NT2/D1 (cell line): ENCODE data around the gene RCOR2.

Experiments
- DNase-seq: peaks from one replicate; pipeline ENCODE4 v3.0.0-alpha.2; 2011; ENCODE audit warnings: low read depth, low spot score
- H3K27me3 ChIP-seq: 2 replicates; pipeline ENCODE4 v1.6.0; 2011; ENCODE audit warnings: mild to moderate bottlenecking; ENCODE audit not compliant: insufficient read length, insufficient read depth
- H3K36me3 ChIP-seq: 2 replicates; pipeline ENCODE4 v1.6.1; 2011; ENCODE audit warnings: mild to moderate bottlenecking, low read length, mixed read lengths; ENCODE audit not compliant: insufficient read depth, insufficient read length
- H3K4me1 ChIP-seq: 2 replicates; pipeline ENCODE4 v1.5.1; 2011; ENCODE audit not compliant: insufficient read depth, insufficient read length
- H3K4me3 ChIP-seq: 2 replicates; pipeline ENCODE4 v1.5.1; 2011; ENCODE audit warnings: low read depth; ENCODE audit not compliant: insufficient read length
- H3K9ac ChIP-seq: 2 replicates; pipeline ENCODE4 v1.6.0; 2011; ENCODE audit warnings: low read depth; ENCODE audit not compliant: insufficient read length
- H3K9me3 ChIP-seq: 2 replicates; pipeline ENCODE4 v1.5.1; 2011; ENCODE audit warnings: mild to moderate bottlenecking, low read length; ENCODE audit not compliant: insufficient read depth
- SUZ12 ChIP-seq: IDR thresholded peaks from 2 replicates; pipeline ENCODE4 v1.6.1; 2011; ENCODE audit not compliant: insufficient read length, insufficient read depth; ENCODE audit errors: extremely low read depth
- YY1 ChIP-seq: IDR thresholded peaks from 2 replicates; pipeline ENCODE4 v1.6.1; 2011; ENCODE audit not compliant: insufficient read length, insufficient read depth
- ZNF274 ChIP-seq: IDR thresholded peaks from 2 replicates; pipeline ENCODE4 v1.6.1; 2011; ENCODE audit warnings: mild to moderate bottlenecking, low read depth, low read length

Gene RCOR2

DNA sequence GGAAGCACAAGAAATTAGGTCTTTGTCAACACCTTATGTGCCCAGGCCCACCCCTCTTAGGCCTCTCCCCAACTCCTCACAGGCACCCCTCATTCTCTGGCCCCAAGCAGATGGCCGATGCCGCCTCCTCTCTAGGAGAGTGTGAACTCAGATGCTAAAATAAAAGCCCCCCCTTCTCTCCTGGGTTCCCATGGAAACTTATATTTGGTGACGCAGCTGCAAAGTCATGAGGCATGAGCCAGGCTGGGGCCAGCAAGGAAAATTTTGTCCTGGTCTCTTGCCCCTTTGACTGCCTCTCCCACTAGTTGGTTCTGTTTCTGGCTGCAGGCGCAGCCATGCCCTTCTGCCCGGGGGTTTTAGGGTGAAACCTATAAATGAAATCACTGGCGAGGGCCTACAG lies 11.8 kb downstream of the RCOR2 start:
- TF ChIP-seq YY1 (no peak), ZNF274 (no peak), SUZ12 (no peak)
- Histone ChIP-seq H3K9ac (no peak overlapping the region), H3K4me3 (no peak overlapping the region), H3K9me3 (no peaks in the 10 kb centered on the region), H3K4me1 (peaks cover 33% of the 10 kb centered on the region), H3K27me3 (no peaks in the 10 kb centered on the region), H3K36me3 (peaks cover 84% of the 10 kb centered on the region)
- no peak for DNase-seq

DNA sequence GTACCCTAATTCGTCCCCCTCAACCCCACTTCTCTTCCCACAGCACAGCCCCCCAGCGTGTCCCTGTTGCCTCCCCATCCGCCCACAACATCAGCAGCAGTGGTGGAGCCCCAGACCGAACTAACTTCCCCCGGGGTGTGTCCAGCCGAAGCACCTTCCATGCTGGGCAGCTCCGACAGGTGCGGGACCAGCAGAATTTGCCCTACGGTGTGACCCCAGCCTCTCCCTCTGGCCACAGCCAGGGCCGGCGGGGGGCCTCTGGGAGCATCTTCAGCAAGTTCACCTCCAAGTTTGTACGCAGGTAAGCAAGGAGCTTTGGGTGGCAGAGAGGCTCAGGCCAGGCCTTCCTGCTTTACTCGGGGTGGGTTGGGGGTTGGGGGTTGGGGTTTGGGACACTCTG lies 12.2 kb downstream of the RCOR2 start:
- DNase-seq: no peak
- peaks cover 31% of the 10 kb centered on the region for H3K4me1 ChIP-seq
- TF ChIP-seq SUZ12 (no peak), YY1 (no peak), ZNF274 (no peak)
- no peaks in the 10 kb centered on the region for H3K27me3 ChIP-seq
- H3K36me3 ChIP-seq: peaks cover 86% of the 10 kb centered on the region
- H3K4me3 ChIP-seq: no peak overlapping the region
- no peaks in the 10 kb centered on the region for H3K9me3 ChIP-seq
- H3K9ac ChIP-seq: no peak overlapping the region

DNA sequence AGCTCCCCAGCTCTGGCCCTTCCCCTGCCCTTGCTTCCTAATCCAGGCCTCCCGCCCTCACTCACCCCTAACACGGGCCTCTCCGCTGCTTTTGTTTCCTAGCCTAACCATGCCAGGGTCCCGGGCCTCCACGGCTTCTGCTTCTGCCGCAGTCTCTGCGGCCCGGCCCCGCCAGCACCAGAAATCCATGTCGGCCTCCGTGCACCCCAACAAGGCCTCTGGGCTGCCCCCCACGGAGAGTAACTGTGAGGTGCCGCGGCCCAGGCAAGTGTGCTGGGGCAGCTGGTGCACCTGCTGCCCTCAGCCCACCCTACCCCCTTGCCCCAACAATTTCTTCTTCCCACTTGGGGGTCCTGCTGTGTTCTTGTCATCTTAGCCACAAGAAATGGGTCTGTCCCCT lies 13.1 kb downstream of the RCOR2 start:
- TF ChIP-seq ZNF274 (no peak), YY1 (no peak), SUZ12 (no peak)
- Histone ChIP-seq H3K36me3 (peaks cover 91% of the 10 kb centered on the region), H3K9me3 (no peaks in the 10 kb centered on the region), H3K27me3 (no peaks in the 10 kb centered on the region), H3K4me3 (no peak overlapping the region), H3K9ac (no peak overlapping the region), H3K4me1 (peaks cover 24% of the 10 kb centered on the region)
- no peak for DNase-seq

DNA sequence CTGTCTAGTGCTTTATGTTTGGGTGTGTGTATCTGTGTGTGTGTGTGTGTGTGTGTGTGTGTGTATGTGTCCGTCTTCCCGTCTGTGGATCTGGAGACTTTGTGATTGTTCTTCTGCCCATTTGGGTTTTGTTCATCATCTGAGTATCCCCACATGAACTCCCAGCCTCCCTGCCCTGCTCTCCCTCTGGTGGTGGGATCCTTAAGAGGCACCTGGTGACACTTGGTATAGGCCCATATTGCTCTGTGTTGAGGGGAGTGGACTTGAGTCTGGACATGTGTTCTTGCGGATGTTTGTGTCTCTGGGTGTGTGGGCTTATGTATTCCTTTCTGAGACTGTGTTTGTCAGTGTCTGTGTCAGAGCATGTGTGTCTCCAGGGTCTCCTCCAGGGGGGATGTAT lies 15.3 kb downstream of the RCOR2 start:
- Histone ChIP-seq H3K36me3 (peaks cover 91% of the 10 kb centered on the region), H3K27me3 (no peaks in the 10 kb centered on the region), H3K4me3 (no peak overlapping the region), H3K9ac (no peak overlapping the region), H3K9me3 (no peaks in the 10 kb centered on the region), H3K4me1 (peaks cover 5% of the 10 kb centered on the region)
- TF ChIP-seq SUZ12: no peak
- no peak for TF ChIP-seq ZNF274
- no peak for TF ChIP-seq YY1
- DNase-seq: no peak

DNA sequence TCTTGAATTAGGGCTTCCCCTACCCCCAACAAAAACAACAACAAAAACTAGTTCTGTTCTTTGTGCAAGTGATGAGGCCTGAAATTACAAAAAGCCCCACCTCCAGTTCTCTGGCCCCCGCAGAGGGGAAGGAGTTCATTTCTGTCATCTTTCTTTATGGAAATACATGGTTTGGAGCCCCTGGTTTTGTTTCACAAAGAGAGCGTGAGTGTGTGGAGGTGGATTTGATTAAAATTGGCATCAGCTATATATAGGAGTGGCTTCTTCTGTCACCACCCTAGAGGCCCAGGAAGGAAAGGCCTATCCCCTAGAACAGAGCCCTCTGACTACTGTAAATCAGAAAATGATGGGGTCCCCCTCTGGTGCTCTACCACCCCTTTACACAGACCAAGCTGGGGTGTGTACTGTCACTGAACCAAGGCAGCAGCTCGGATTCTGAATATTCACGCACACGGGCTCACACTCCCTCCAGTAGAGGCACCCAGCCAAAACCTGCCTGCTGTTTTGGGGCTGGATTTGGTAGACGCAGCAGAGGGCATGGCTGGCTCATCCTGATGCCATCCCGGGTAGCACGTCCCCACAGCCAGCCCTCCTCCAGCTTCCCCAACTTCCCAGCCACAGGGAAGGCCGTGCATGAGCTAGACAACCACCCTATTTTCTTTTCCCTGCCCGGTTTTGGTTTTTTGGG lies 19.4 kb downstream of the RCOR2 start:
- H3K9me3 ChIP-seq: 0 out of 2 replicates have a peak, but pooled peaks cover 4% of the 10 kb centered on the region
- no peak overlapping the region for H3K9ac ChIP-seq
- peaks cover 88% of the 10 kb centered on the region for H3K36me3 ChIP-seq
- H3K4me1 ChIP-seq: no peaks in the 10 kb centered on the region
- DNase-seq: no peak
- H3K4me3 ChIP-seq: no peak overlapping the region
- no peaks in the 10 kb centered on the region for H3K27me3 ChIP-seq
- TF ChIP-seq ZNF274 (no peak), YY1 (no peak), SUZ12 (no peak)

DNA sequence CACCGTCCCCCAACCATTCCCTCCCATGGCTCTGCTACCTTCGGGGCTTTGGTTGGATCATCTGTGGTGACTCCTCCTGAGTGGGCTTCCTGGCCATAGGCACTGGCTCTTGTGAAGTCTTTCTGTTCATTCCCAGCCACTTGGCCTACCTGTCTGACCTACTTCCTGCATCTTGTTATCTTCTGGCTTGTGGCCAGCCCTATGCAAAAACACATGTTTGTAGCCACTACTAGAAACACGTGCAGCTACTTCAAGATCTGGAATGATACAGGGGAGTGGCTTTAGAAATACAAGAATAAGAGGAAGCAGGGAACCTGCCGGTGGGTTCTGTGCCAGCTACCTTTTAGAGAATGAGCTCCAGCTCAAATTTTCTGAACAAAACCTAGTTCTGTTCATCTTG lies 20.9 kb downstream of the RCOR2 start:
- no peaks in the 10 kb centered on the region for H3K4me1 ChIP-seq
- H3K36me3 ChIP-seq: peaks cover 80% of the 10 kb centered on the region
- no peak for DNase-seq

DNA sequence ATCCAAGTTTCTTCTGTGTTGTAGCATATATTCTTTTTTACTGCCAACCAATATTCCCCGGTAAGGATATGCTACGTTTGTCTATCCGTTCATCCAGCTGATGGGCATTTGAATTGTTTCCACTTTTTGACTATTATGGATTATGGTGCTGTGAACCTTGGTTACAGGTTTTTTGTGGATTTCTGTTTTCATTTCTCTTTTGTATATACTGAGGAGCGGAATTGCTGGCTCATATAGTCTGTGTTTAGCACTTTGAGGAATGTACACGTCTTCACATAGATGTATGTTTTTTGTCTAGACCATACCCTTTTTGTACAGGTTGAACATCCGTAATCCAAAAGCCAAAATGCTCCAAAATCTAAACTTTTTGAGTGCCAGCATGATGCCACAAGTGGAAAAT lies 23.6 kb downstream of the RCOR2 start:
- 0 out of 2 replicates have a peak, but pooled peaks cover 4% of the 10 kb centered on the region for H3K9me3 ChIP-seq
- DNase-seq: no peak
- H3K9ac ChIP-seq: no peak overlapping the region
- H3K27me3 ChIP-seq: no peaks in the 10 kb centered on the region
- H3K4me1 ChIP-seq: peaks cover 4% of the 10 kb centered on the region
- TF ChIP-seq YY1 (no peak), ZNF274 (no peak), SUZ12 (no peak)
- H3K36me3 ChIP-seq: peaks cover 67% of the 10 kb centered on the region
- H3K4me3 ChIP-seq: no peak overlapping the region

More for the DNA sequence above, 20.9 kb downstream of the RCOR2 start:
- 0 out of 2 replicates have a peak, but pooled peaks cover 4% of the 10 kb centered on the region for H3K9me3 ChIP-seq
- H3K9ac ChIP-seq: no peak overlapping the region
- TF ChIP-seq YY1 (no peak), SUZ12 (no peak), ZNF274 (no peak)
- no peak overlapping the region for H3K4me3 ChIP-seq
- no peaks in the 10 kb centered on the region for H3K27me3 ChIP-seq
